Stimulated activated naive CD8-positive, alpha-beta T cell treated with anti-CD3 and anti-CD28 coated beads, Interleukin-15, amount 100 ng/mL, for 72 hours (primary cell): Measurements from ENCODE around the gene SERPINB11.
"Not testable (repeated sequence)": the region's sequence is repeated elsewhere in the genome, so short reads cannot be mapped to it uniquely, and the experiment has no call there.

Experiments
- ATAC-seq: fragments of 150-1000 bp; cut with Tn5 transposase; 2 replicates; pipeline ENCODE4 v1.10.0; 2021; ENCODE audit warnings: mild to moderate bottlenecking, moderate library complexity
- DNase-seq, 2 donors: peaks; one replicate each; pipeline ENCODE4 v3.0.0; 2021 to 2022
- H3K27ac Mint-ChIP-seq, 2 donors: one replicate each; pipeline ENCODE4 v1.8.0; 2022; ENCODE audit warnings: mild to moderate bottlenecking in 2 of 2, mixed read lengths in 2 of 2, moderate library complexity in 2 of 2
- H3K27me3 Mint-ChIP-seq: one replicate; pipeline ENCODE4 v1.8.0; 2022; ENCODE audit warnings: mixed read lengths
- H3K4me1 Mint-ChIP-seq: one replicate; pipeline ENCODE4 v1.8.0; 2022; ENCODE audit warnings: mild to moderate bottlenecking, mixed read lengths
- H3K4me3 Mint-ChIP-seq, 2 donors: one replicate each; pipeline ENCODE4 v1.8.0; 2022; ENCODE audit warnings: mild to moderate bottlenecking in 2 of 2, mixed read lengths in 2 of 2, moderate library complexity in 1 of 2
- H3K9me3 Mint-ChIP-seq, 2 donors: one replicate each; pipeline ENCODE4 v1.8.0; 2022; ENCODE audit warnings: mixed read lengths in 2 of 2

Gene SERPINB11

DNA sequence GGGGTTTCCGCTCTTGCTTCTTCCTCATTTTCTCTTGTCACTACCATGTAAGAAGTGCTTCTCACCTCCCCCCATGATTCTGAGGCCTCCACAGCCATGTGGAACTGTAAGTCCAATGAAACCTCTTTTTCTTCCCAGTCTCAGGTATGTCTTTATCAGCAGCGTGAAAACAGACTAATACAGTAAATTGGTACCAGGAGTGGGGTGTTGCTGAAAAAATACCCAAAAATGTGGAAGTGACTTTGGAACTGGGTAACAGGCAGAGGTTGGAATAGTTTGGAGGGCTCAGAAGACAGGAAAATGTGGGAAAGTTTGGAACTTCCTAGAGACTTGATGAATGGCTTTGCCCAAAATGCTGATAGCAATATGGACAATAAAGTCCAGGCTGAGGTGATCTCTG, 57.0 kb downstream of the SERPINB11 start:
- DNase-seq, H3K27ac Mint-ChIP-seq, ATAC-seq, H3K4me3 Mint-ChIP-seq, H3K27me3 Mint-ChIP-seq, H3K4me1 Mint-ChIP-seq: not testable (repeated sequence)
- H3K9me3 Mint-ChIP-seq, result peaks cover 16 to 25% of the 10 kb centered on the region in 2 donors

DNA sequence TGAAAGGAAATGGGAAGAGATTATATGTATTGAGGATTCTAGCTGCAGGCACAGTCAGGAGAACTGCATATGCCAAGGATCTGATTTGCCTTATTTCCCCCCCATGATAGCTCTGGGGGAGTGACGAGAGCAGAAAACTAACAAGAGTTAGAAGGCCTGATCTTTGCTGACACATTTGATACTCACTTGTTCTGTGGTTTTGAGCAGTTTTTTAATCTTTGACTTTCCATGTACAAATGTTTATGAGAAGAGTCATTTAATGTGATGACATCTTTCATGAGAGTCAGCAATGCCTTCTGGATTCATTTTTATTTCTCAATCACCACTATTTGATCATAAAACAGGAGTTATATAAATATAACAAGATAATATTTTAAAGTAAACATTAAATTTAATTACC, 59.8 kb downstream of the SERPINB11 start:
- DNase-seq (no peak), ATAC-seq (no peak)

DNA sequence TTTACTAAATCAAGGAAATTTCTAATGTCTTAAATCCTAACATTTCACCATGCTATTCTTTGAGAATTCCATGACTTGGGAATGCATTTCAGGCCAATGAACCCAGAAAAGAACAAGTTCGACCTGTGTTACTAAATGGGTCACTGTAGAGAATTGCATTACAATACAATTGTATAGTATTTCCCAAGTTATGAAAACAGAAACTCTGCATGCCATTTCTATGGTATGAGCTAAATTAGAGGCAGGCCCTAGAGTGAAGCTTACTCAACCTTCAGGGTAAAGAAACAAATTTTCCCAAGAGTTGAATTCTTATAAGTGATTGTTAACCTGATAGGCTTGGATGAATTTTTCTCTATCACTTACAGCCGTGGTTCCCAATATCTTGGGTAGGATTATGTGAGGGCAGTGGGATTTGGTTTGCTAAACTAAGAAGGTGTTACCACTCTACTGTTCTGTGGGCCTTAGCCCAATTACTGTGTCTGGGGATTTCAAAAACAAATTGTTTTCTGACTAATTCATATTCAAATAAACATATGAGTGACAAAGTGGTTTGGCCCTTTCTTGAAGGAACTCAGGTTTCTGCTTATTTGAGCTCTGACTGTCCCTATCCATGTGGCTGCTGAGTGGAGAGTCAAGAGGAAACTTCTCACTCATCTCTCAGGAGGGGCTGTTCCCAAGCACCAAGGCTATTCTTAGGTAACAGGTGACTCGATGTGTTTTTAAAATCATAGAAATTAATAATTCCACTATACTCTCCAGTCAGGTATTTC, 61.3 kb downstream of the SERPINB11 start:
- H3K9me3 Mint-ChIP-seq, result peaks cover 16 to 25% of the 10 kb centered on the region in 2 donors
- no peak for ATAC-seq

More for the DNA sequence above, 59.8 kb downstream of the SERPINB11 start:
- H3K27me3 Mint-ChIP-seq, result no peaks in the 10 kb centered on the region
- H3K4me3 Mint-ChIP-seq, result no peak overlapping the region
- peaks cover 16 to 25% of the 10 kb centered on the region in 2 donors for H3K9me3 Mint-ChIP-seq
- no peaks in the 10 kb centered on the region for H3K4me1 Mint-ChIP-seq
- H3K27ac Mint-ChIP-seq, result no peak overlapping the region

DNA sequence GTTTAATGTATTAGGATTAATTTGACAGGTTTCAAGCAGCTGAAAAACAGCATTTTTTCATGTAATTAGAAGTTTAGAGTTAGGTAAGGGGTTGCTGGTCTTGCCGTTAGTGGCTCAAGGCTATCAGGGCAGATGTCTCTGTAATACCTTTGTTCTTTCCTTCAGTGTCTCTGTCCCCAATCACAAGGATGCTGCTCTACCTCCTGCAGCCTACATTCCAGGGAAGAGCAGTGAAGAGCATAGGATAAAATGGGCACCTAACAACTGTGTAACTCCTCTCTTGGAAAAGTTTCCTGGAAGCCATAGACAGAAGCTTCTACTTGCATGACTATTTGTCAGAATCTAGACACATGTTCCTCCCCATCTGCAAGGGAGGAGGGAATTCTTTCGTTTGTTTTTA, 63.1 kb downstream of the SERPINB11 start:
- no peaks in the 10 kb centered on the region for H3K27me3 Mint-ChIP-seq
- no peaks in the 10 kb centered on the region for H3K4me1 Mint-ChIP-seq
- H3K4me3 Mint-ChIP-seq, result no peak overlapping the region
- H3K27ac Mint-ChIP-seq, result no peak overlapping the region
- ATAC-seq, result no peak
- peaks cover 6 to 12% of the 10 kb centered on the region in 2 donors for H3K9me3 Mint-ChIP-seq
- no peak for DNase-seq

More for the DNA sequence above, 61.3 kb downstream of the SERPINB11 start:
- no peak for DNase-seq
- Mint-ChIP-seq H3K4me3 (no peak overlapping the region), H3K4me1 (no peaks in the 10 kb centered on the region), H3K27me3 (no peaks in the 10 kb centered on the region), H3K27ac (no peak overlapping the region)
